Sigmoid colon (tissue), 7 donors: ENCODE results near the gene SULT6B1. TPM values are rescaled to one million over a fixed set of nuclear protein-coding genes. Genes with fewer than 3 reads are reported as not detected.
"Not testable (repeated sequence)": the region's sequence is repeated elsewhere in the genome, so short reads cannot be mapped to it uniquely, and the experiment has no call there.

Experiments used
- DNase-seq: peaks from one replicate; pipeline ENCODE4 v3.0.0-alpha.2; 2019
- H3K27ac ChIP-seq, 4 donors: fragments of 200-600 bp; sonication (generic); one replicate each; pipeline ENCODE4 v1.5.1; 2016 to 2019; ENCODE audit warnings: mild to moderate bottlenecking in 1 of 4
- H3K27me3 ChIP-seq, 3 donors: fragments of 200-600 bp; sonication (generic); one replicate each; pipeline ENCODE4 v1.5.1; 2019; ENCODE audit warnings: mild to moderate bottlenecking in 1 of 3
- H3K36me3 ChIP-seq, 4 donors: fragments of 200-600 bp; sonication (generic); one replicate each; pipeline ENCODE4 v1.5.1; 2016 to 2019
- H3K4me1 ChIP-seq, 4 donors: fragments of 200-600 bp; sonication (generic); one replicate each; pipeline ENCODE4 v1.5.1; 2017 to 2019
- H3K4me3 ChIP-seq, 4 donors: fragments of 200-600 bp; sonication (generic); one replicate each; pipeline ENCODE4 v1.5.1; 2017 to 2019; ENCODE audit warnings: mild to moderate bottlenecking in 2 of 4, moderate library complexity in 1 of 4
- H3K9me3 ChIP-seq, 4 donors: fragments of 200-600 bp in 3 of 4; sonication (generic) in 3 of 4; one replicate each; pipeline versions ENCODE4 v1.5.1 to v1.6.1; 2013 to 2019
- EP300 ChIP-seq, 4 donors: sonication (generic); formaldehyde crosslinking; IDR thresholded peaks; one replicate each; pipeline ENCODE4 v1.6.1; 2017; ENCODE audit warnings: antibody characterized with exemption in 4 of 4
- POLR2A ChIP-seq, 2 donors: fragments of 450-650 bp; IDR thresholded peaks; one replicate each; pipeline ENCODE4 v1.6.1; 2016; ENCODE audit warnings: antibody characterized with exemption in 2 of 2, mild to moderate bottlenecking in 2 of 2, moderate library complexity in 2 of 2
- POLR2AphosphoS5 ChIP-seq, 4 donors: sonication (generic); formaldehyde crosslinking; IDR thresholded peaks; one replicate each; pipeline ENCODE4 v1.6.1; 2017; ENCODE audit warnings: antibody characterized with exemption in 4 of 4
- WGBS, 2 donors: extraction: QIAGEN DNeasy Blood & Tissue Kit; methylation state at CpG; one replicate each; pipeline ENCODE4 v1.1.7; 2013; 5-methylcytosine and 5-hydroxymethylcytosine counted together
- intact Hi-C: fragments of 100-400 bp; cut with DNase I; formaldehyde crosslinking; loops from one replicate; pipeline ENCODE4 v1.15.1; 2023
- polyA plus RNA-seq, 3 donors: library from polyadenylated mRNA; stranded (reverse); fragments of 200-250 nt; gene quantifications; one replicate each; pipeline ENCODE4 v1.2.3, GENCODE V29; 2013
- total RNA-seq, 4 donors: library from RNA; depleted of rRNA; stranded (reverse); fragments of >200 nt; gene quantifications; one replicate each; pipeline ENCODE4 v1.1.0, GENCODE V29; 2016
- TF ChIP-seq, protein P1 (sequence below), 4 experiments: fragments of 450-650 bp in 3 of 4; fragments of 200-600 bp in 1 of 4; IDR thresholded peaks; one replicate each; pipeline ENCODE4 v1.5.1; 2016 to 2019; ENCODE audit warnings: antibody characterized with exemption in 4 of 4, mild to moderate bottlenecking in 3 of 4, moderate library complexity in 2 of 4
- donor health status: healthy with polysubstance abuse.
- donor health status: Bipolar disorder and iron deficiency.
- donor health status: healthy.

Gene SULT6B1
- total and polyA plus RNA-seq, 7 donors: not detected

DNA sequence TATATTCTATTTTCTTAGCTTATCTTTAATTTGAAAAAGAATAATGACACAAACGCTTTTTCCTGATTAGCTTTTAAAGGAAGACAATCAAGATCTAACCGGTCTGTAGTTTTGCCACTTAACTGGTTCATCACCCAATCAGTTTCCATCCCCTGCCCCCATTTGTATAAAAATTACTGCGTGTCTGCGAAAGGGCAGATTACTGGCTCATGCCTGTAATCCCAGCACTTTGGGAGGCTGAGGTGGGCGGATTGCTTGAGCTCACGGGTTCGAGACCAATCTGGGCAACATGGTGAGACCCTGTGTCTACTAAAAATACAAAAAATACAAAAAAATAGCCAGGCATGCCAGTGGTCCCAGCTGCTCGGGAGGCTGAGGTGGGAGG lies 10.2 kb upstream of the SULT6B1 start:
- WGBS, 2 donors: 94% methylated on average over 8 of the region's 8 CpGs
- Histone ChIP-seq H3K4me1 (peaks cover 0 to 15% (median 12%) of the 10 kb centered on the region in 4 donors), H3K4me3 (no peak overlapping the region), H3K27me3 (no peaks in the 10 kb centered on the region), H3K9me3 (no peaks in the 10 kb centered on the region), H3K27ac (no peak overlapping the region), H3K36me3 (peaks cover 2 to 40% (median 13%) of the 10 kb centered on the region in 4 donors)
- intact Hi-C loops: loop anchor here (5.0 kb wide), 1 partner anchor 41 kb away; the partner anchor contains the start of gene EIF2AK2
- DNase-seq: no peak
- TF ChIP-seq, protein P1, sequence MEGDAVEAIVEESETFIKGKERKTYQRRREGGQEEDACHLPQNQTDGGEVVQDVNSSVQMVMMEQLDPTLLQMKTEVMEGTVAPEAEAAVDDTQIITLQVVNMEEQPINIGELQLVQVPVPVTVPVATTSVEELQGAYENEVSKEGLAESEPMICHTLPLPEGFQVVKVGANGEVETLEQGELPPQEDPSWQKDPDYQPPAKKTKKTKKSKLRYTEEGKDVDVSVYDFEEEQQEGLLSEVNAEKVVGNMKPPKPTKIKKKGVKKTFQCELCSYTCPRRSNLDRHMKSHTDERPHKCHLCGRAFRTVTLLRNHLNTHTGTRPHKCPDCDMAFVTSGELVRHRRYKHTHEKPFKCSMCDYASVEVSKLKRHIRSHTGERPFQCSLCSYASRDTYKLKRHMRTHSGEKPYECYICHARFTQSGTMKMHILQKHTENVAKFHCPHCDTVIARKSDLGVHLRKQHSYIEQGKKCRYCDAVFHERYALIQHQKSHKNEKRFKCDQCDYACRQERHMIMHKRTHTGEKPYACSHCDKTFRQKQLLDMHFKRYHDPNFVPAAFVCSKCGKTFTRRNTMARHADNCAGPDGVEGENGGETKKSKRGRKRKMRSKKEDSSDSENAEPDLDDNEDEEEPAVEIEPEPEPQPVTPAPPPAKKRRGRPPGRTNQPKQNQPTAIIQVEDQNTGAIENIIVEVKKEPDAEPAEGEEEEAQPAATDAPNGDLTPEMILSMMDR (IDR thresholded peaks at IDR 0.05): no peak
- no peak for TF ChIP-seq EP300 (IDR thresholded peaks at IDR 0.05)
- no peak for TF ChIP-seq POLR2AphosphoS5 (IDR thresholded peaks at IDR 0.05)
- TF ChIP-seq POLR2A (IDR thresholded peaks at IDR 0.05): no peak

DNA sequence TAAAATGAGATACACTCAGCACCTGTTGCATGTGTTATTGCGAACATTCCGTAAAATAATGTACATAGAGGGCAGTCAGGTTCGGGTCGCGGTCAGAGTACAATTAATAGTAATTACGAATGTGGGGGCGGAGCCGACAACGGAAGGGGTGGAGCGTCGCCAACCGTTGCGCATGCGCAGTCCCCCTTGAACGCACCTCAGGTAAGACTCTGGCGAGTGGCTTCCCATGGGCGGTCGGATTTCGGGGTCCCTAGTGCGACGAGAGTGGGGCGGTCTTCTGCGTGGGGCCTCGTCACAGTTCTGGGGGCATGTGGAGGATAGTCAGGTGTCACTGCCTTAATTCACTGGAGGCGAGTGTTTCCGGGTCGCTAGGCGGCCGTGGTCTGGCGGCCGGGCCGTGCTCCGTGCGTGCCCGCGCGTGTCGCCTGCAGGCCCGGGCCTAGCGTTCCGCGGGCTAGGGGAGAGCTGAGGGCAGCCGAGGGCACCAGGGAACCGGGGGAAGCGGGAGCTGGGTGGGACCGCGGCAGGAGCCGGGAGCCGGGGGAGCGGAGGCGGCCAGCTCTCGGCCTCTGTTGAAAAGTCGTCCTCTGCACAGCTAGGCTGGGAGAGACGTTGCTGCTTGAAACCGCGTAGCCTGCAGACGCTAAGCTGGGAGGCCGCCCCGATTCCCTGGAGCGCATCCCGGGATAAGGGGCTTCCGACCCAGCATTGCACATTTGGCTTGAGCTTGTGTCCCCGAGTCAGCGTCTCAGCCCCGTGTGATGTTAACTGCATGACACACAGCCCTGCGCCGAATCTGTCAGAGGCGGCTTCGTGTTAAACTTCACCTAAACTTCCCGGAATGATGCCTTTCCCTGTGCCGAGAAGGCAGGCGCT lies 8.1 kb upstream of the SULT6B1 start, which contains the start of gene CEBPZOS:
CEBPZOS (plus strand) TSS at position 177 of the 876 bp plus-strand sequence. CDS start 3,209 bp downstream, outside the sequence.
- Histone ChIP-seq H3K27ac (peak within 1 kb of the TSS; percentile 89 to 94 (median 91)), H3K27me3 (no peaks in the 10 kb centered on the region), H3K4me1 (peaks cover 0 to 15% (median 12%) of the 10 kb centered on the region in 4 donors), H3K36me3 (peaks cover 0 to 19% (median 1%) of the 10 kb centered on the region in 4 donors), H3K9me3 (no peaks in the 10 kb centered on the region), H3K4me3 (peak within 1 kb of the TSS; percentile 81 to 91 (median 84))
- WGBS, 2 donors: 0 to 1% methylated on average over 72 of the region's 72 CpGs
- intact Hi-C loops: loop anchor here (2.0 to 5.0 kb wide), 2 partner anchors 34 to 39 kb away; partner anchors contain the start of genes CEBPZ, EIF2AK2 and NDUFAF7
- DNase-seq: peak; percentile 90
- TF ChIP-seq, protein P1 (IDR thresholded peaks at IDR 0.05): no peak
- no peak for TF ChIP-seq EP300 (IDR thresholded peaks at IDR 0.05)
- peak; percentile 92 to 95 (median 94) for TF ChIP-seq POLR2AphosphoS5 (IDR thresholded peaks at IDR 0.05)
- TF ChIP-seq POLR2A (IDR thresholded peaks at IDR 0.05): peak; percentile 64 to 77

DNA sequence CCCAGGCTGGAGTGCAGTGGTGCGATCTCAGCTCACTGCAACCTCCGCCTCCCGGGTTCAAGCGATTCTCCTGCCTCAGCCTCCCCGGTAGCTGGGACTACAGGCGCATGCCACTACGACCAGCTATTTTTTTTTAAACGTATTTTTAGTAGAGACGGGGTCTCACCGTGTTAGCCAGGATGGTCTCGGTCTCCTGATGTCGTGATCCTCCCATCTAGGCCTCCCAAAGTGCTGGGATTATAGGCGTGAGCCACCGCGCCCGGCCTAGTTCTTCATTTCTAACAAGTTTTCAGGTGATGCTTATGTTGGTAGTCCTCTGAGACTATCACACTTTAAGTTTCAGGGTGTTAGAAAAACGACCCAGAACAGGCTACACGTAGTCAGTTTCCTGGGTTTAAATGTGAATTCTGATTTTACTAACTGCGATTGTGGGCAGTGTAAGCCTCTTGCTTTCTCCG lies 7.4 kb upstream of the SULT6B1 start:
- not testable (repeated sequence) for DNase-seq, H3K27me3 ChIP-seq, H3K9me3 ChIP-seq
- intact Hi-C loops: loop anchor here (2.0 to 5.0 kb wide), 2 partner anchors 35 to 39 kb away; partner anchors contain the start of genes CEBPZ, EIF2AK2 and NDUFAF7
- WGBS, 2 donors: 76 to 82% methylated on average over 20 of the region's 20 CpGs
- Histone ChIP-seq H3K27ac (peak overlapping the region; percentile 89 to 94 (median 91)), H3K4me1 (peaks cover 0 to 15% (median 12%) of the 10 kb centered on the region in 4 donors), H3K36me3 (peaks cover 0 to 12% (median 0%) of the 10 kb centered on the region in 4 donors), H3K4me3 (peak overlapping the region; percentile 81 to 91 (median 84))

DNA sequence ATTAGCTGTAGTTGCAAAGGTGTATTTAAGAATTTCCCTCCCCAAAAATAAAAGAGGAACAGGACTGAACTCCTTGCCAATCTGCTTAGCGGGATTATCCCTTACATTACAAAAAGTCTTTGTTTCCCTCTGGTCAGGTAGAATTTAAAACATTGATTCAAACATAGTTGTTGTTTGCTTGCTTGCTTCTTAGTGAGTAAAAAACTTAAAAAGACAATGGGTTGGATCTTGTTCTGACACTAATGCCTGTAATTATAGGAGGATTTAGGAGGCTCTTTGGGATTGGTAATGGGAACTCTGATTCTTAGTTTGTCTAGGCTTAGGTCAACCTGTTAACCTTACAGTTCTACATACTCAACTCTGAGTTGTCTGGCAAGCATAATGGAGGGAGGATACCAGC lies 4.1 kb upstream of the SULT6B1 start:
- intact Hi-C loops: no loop called here
- DNase-seq: no peak
- Histone ChIP-seq H3K9me3 (no peaks in the 10 kb centered on the region), H3K36me3 (no peaks in the 10 kb centered on the region), H3K4me3 (no peak overlapping the region), H3K27me3 (no peaks in the 10 kb centered on the region), H3K27ac (no peak overlapping the region), H3K4me1 (peaks cover 0 to 9% (median 6%) of the 10 kb centered on the region in 4 donors)
- TF ChIP-seq POLR2AphosphoS5 (IDR thresholded peaks at IDR 0.05) (no peak), POLR2A (IDR thresholded peaks at IDR 0.05) (no peak), EP300 (IDR thresholded peaks at IDR 0.05) (no peak)
- TF ChIP-seq, protein P1 (IDR thresholded peaks at IDR 0.05): no peak
- 93 to 97% methylated on average over 1 of the region's 1 CpG for WGBS, 2 donors

DNA sequence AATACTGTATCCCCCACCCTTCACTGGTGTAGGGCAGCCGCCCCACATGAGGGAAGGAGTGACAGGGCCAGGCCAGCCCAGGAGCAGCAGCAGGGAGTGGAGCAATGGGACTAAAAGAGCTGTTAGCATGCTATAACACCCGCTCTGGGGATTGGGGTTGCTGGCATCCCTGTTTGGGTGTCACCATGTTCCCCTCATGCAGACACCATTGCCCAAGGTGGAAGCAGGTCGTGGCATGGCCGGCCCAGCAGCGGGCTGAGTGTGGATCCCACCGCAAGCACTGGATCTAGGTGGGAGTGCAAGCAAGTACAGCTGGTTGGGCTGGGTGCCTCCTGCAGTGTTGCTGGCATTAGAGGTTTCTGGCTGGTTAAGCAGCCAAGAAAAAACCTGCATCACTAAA lies 3.3 kb upstream of the SULT6B1 start:
- no peaks in the 10 kb centered on the region for H3K36me3 ChIP-seq
- 87 to 91% methylated on average over 6 of the region's 6 CpGs for WGBS, 2 donors
- H3K27ac ChIP-seq: no peak overlapping the region
- intact Hi-C loops: no loop called here
- H3K9me3 ChIP-seq: no peaks in the 10 kb centered on the region
- peaks cover 0 to under 1% (median 0%) of the 10 kb centered on the region in 3 donors for H3K27me3 ChIP-seq
- no peak for TF ChIP-seq POLR2A (IDR thresholded peaks at IDR 0.05)
- TF ChIP-seq EP300 (IDR thresholded peaks at IDR 0.05): no peak
- no peak for TF ChIP-seq POLR2AphosphoS5 (IDR thresholded peaks at IDR 0.05)
- TF ChIP-seq, protein P1 (IDR thresholded peaks at IDR 0.05): no peak
- peaks cover 0 to under 1% (median 0%) of the 10 kb centered on the region in 4 donors for H3K4me1 ChIP-seq
- no peak overlapping the region for H3K4me3 ChIP-seq
- no peak for DNase-seq
